HG02623 (cell line): ENCODE measurements around the gene PLA2G4B.

ENCODE experiments used
- ATAC-seq: cut with Tn5 transposase; IDR thresholded peaks from one replicate; pipeline ENCODE4 v1.9.1; 2021; ENCODE audit warnings: moderate library complexity; ENCODE audit not compliant: unreplicated experiment

The PLA2G4B gene, protein sequence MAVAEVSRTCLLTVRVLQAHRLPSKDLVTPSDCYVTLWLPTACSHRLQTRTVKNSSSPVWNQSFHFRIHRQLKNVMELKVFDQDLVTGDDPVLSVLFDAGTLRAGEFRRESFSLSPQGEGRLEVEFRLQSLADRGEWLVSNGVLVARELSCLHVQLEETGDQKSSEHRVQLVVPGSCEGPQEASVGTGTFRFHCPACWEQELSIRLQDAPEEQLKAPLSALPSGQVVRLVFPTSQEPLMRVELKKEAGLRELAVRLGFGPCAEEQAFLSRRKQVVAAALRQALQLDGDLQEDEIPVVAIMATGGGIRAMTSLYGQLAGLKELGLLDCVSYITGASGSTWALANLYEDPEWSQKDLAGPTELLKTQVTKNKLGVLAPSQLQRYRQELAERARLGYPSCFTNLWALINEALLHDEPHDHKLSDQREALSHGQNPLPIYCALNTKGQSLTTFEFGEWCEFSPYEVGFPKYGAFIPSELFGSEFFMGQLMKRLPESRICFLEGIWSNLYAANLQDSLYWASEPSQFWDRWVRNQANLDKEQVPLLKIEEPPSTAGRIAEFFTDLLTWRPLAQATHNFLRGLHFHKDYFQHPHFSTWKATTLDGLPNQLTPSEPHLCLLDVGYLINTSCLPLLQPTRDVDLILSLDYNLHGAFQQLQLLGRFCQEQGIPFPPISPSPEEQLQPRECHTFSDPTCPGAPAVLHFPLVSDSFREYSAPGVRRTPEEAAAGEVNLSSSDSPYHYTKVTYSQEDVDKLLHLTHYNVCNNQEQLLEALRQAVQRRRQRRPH

DNA sequence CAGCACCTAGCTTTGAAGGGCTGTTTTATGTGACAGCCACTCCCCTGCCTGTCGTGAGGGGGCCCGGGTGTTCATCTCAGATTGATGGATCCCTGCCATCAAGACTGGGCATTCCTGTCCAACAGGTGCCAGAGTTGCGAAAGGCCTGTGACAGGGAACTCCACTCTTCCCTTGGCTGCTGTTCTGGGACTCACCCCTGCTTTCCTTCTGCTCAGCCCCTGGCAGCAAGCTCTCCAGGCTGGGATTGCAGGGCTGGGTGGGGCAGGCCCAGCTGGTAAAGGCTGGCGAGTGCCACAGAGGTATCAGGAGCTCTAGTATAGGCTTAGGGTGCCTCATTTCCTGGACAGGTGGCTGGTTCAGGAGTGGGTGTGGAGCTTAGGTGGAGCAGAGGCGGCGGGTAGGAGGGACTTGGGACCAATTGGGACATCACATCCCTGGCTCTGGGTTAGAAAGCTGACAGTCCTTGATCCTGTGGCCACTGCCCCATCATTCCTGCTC, at the start of gene PLA2G4B:
TSS of gene PLA2G4B (plus strand) at position 448 of the 498 bp plus-strand sequence. CDS start 67 bp downstream, outside the sequence.
- no peak for ATAC-seq

- ATAC-seq, result no peak
These were observed 49.4 kb upstream of the PLA2G4B start for GRCh38 chr15:41789236-41789635.

- ATAC-seq, result no peak
These were observed 49.0 kb upstream of the PLA2G4B start for GRCh38 chr15:41789662-41790061.

GRCh38 chr15:41790169-41790568, 48.5 kb upstream of the PLA2G4B start:
- ATAC-seq, result no peak

GRCh38 chr15:41790756-41791546, 47.7 kb upstream of the PLA2G4B start:
- ATAC-seq, result no peak

DNA sequence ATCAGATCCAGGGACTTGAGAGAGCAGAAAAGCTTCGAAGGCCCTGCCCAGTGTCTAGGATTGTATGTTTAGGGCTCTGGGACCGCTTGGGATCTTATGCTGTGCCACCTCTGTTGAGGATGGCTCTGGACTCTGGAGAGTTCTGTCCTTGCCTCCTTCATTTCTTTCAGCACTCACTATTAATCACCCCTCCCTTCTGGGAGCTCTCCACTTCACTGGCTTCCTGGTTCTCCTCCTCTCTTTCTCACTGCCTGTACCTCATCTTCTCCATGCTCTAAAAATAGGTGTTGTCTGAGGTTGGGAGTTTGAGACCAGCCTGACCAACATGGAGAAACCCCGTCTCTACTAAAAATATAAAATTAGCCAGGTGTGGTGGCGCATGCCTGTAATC, 47.1 kb upstream of the PLA2G4B start:
- no peak for ATAC-seq

GRCh38 chr15:41792000-41792637, 46.5 kb upstream of the PLA2G4B start:
- no peak for ATAC-seq

GRCh38 chr15:41794081-41794480, 44.6 kb upstream of the PLA2G4B start:
- no peak for ATAC-seq

GRCh38 chr15:41795996-41796856, 42.4 kb upstream of the PLA2G4B start:
- no peak for ATAC-seq

GRCh38 chr15:41797201-41797944, 41.3 kb upstream of the PLA2G4B start:
- ATAC-seq, result no peak

DNA sequence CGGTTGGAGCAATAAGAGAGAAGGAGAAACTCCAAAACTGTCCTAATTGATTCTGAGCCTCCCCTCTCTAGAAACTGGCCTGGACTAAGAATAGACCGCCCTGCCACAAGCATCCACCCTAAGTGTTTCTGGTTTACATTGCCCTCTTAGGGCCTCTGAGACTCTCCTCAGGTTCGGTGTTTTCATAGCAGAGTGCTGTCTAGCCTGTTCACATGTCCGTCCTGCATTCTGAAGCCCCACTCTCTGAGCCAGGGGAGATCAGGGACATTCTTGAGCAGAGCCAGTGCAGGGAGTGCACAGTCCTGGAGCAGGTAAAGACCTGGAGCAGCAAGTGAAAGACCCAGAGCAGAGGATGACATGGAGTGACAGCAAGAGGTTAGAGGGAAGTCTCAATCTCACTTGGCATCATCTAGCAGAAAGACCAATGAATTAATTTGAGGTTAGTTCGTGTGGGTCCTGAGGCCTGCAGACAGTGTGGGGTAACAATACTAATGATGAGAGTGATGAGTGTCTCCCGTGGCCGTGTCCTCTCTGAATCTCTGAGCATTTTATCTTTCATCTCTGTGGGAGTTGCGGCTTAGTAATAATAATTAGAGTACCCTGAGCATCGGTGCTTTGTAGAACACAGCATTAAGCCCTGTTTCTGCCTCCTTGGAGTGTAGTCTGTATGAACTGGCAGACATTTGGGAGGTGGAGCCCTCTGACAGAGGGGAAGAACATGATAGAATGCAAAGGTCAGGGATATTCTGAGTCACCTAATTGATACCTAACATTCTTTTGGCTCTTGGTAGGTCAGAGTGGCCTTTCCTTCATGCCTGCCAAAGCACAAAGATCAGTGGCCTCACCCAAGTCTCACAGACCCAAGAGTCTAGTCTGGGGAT, 39.8 kb upstream of the PLA2G4B start:
- ATAC-seq, result no peak

DNA sequence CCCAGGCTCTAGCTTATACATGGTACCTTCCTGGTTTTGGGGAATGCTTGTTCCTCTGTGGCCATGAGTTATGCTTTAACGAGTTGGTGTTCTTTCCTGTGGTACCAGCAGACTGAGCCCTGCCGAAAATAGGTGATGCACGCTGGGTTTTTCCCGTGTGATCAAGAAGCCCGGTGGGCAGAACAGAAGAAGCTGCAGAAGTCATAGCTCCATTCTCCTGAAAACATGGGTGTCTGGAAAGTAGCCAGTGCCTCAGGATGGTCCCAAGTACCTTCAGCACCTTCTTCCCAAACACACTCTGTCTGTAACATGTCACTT, 39.2 kb upstream of the PLA2G4B start:
- ATAC-seq, result no peak

- no peak for ATAC-seq
These were observed 37.5 kb upstream of the PLA2G4B start for GRCh38 chr15:41801185-41801584.

- no peak for ATAC-seq
These were observed 36.7 kb upstream of the PLA2G4B start for GRCh38 chr15:41801850-41802455.

DNA sequence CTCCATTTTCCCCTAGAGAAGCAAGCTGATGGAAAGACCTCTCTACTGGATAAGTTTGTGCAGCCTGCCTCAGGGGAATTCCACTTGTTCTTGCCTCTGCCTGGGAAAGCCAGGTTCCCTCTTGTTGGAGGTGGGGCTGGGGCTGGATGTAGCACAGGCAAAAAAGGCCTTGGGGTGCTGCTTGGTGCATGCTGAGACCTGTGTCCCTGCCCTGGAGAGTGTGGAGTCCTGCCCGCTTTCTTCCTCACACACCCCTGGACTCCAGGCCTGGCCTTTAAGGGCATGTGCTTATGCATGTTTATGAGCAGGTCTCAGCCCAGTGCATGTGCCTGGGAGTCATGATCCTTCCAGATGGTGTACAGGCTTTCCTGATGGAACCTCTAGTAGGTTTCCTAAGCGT, 34.3 kb upstream of the PLA2G4B start:
- ATAC-seq, result no peak

DNA sequence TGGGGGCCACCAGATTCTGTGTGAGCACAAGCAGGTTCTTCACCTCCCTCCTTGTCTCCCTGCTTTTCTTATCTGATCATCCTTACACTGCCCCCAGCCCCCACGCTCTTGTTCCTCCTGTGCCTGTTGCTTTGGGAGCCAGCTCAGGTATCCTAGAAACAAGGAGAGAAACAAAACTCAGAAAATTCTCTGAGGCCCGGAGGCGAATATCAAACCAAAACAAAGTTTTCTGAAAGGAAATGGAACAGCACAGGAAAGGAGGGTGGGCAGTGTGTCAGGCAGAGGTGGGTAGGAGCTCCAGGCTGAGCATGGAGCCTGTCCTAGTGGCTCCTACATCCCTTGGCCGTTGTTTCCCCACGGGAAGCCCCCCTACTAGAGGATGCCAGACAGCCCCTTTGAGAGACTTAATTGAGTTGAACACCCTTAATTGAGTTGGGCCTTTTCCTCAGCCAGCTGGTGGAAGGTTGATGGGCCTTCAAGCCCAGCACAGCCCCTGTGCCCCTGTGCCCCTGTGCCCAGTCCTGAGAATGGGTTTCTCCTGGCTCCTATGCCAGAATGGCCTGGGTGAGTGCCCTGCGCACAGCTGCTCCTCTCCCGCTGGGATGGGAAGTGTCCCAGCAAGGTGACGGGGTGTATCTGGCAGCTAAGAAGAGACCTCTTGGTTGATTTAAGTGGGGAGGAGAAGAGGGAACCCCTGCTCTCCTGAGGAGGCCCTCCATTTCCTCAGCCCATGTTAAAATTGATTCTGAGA, 33.6 kb upstream of the PLA2G4B start:
- no peak for ATAC-seq

DNA sequence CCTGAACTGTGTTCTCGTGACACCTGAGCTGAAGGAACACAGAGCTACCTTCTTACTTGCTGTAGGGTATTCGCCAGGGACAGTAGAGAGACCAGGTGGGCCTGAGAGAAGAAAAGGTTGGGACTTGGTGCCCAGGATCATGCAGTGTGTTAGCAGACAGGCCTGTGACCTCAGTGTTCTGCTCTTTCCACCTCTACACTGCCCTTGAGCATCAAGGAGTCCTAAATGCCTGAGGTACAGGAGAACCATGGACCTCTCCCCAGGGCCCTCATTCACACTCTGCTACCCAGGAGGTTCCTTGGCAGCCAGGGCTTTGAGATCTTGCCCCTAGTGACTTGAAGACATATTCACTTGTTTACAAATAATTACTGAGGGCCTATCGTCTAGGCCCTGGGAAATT, 32.9 kb upstream of the PLA2G4B start:
- no peak for ATAC-seq
